Mesenteric fat pad (tissue), 1 donor: ENCODE results near the gene C16orf95. TPM values are rescaled to one million over a fixed set of nuclear protein-coding genes. Genes with fewer than 3 reads are reported as not detected.

Source experiments
- DNase-seq: peaks from one replicate; pipeline ENCODE4 v3.0.0-alpha.2; 2020; ENCODE audit warnings: low spot score
- total RNA-seq: library from RNA; stranded (reverse); fragmentation: NEBNext Ultra II Directional; extraction: Animal tissue kit (Norgen Biotek cat#: 25700); gene quantifications from one replicate; pipeline ENCODE4 v1.2.1, GENCODE V29; 2021
- donor health status: DM: yes; HTN: yes; CAD: no.

C16orf95 gene
- total RNA-seq, 1 donor from 2014 or later, result 5.3 TPM

DNA sequence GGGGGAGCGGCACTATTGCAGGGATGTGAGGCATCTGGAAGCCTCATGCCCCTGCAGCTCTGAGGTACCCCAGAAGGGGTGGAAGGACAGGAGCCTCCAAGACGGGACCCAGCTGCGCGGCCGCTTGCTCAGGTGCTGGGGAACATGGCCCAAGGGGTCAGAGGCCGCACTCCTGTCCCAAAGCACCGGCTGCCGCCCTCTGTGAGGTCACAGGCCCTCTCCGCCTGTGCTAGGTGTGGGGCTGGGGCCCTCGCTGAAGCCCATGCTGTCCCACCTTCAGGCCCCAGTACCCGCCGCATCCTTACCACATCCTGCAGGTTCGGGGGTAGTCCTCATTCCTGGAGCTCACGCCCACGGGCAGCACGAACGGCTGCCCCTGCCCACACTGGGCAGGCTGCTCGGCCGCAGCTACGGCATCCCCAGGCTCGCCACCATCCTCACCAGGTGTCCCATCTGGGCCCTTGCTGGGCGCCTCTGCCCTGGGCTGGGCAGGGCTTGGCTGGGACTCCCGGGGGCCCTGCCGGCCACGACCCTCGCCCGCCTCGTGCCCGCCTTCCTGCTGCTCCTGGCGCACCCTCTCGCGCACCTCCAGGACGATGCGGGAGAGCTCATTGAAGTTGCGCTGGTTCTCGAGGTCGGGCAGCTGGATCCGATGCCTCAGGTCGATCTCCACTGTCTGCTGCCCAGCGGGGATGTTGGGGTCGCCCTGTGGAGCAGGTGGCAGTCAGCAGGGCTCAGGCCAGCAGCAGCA lies 16.6 kb upstream of the C16orf95 start:
- no peak for DNase-seq

DNA sequence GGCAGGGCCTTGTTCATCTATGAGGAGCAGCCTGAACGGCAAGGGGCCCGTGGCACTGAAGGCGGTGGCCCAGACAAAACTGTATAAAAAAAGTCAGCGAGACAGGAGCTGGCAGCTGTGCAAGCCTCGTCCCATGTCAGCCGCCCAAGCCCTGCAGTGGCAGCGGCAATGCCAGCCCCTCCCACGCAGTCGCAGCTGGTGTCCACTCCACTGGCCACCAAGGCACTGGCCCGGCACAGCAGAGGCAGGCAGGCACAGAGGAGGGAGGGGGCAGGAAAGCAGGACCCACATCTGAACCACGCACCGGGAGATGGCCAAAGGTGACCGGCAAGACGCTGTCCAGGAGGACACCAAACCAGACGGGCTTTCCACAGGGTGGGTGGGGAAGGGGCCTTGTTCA lies 15.9 kb upstream of the C16orf95 start:
- DNase-seq, result no peak

DNA sequence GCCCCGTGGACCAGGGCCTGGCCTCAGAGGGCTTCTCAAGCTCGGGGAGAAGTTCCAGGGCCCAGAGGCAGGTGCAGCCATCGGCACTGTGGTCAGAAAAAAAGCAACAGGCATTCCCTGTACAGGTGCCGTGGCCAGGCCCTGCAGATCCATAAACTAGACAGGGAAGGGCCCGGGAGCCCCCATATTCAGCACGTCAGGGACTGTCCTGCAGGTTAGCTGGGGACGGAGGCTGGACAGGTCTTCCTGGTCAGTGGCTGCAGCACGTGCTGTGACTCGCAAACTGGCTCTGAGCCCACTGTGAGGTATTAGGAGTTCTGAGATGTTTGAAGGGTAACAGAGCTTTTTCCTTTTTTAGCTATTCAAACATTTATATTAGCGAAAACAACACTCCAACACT lies 15.0 kb upstream of the C16orf95 start:
- DNase-seq, result no peak

DNA sequence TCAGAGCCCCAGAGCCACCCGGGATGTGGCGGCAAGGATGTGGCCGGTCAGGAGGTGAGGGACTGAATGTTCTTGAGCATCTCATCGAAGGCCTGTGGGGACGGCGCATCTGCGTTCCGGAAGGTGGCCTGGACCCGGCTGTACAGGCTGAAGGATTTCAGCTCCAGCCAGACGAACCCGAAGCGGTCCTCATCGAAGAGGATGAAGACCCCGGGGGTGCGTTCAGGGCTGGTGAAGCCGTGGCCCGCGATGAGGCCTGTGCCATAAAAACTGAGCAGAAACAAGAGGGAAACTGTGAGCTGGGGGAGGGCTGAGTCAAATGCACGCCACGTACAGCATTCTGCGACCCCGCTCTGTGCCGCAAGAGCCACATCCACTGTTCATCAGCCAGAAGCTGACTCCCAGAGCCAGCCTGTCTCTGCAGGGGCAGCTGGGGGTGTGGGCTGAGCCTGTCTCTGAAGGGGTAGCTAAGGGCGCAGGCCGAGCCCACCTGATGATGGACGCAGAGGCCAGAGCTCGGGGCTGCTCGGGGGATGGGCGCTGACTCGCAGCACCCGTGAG lies 14.1 kb upstream of the C16orf95 start:
- no peak for DNase-seq

DNA sequence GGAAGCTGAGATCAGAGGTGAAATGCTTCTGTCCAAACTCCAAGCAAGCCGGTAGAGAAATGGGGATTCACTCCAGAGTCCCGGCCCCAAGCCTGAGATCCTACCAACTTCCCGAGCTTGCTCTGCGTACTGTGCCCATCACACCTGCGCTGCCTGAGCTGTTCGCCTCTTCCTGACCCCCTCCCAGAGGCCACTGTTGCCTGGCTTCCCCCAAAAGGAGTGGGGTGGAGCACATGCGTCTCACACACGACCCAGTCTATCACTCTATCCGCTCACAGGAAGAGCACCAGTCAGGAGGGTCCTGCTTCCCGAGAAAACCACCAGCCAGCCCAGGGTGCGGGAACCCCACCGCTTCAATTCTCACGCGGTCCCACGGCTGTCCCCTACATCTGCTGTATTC lies 13.5 kb upstream of the C16orf95 start:
- no peak for DNase-seq

DNA sequence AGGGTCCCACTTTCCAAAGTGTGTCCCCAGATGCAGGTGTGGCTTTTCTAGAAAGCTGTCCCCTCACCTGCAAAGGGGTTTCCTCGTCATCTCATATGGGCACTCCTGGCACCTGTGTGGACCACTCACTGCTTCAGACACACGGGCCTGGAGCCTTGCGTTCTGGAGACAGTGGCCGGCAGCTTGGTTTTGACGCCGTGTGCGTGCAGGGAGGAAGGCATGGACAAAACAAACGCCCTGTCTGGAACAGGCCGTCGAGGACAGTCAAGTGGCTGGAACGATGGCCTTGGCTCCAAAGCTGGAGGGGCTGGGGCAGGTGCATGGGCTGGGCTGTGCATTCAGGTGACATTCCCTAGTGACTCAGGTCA lies 13.0 kb upstream of the C16orf95 start:
- no peak for DNase-seq

DNA sequence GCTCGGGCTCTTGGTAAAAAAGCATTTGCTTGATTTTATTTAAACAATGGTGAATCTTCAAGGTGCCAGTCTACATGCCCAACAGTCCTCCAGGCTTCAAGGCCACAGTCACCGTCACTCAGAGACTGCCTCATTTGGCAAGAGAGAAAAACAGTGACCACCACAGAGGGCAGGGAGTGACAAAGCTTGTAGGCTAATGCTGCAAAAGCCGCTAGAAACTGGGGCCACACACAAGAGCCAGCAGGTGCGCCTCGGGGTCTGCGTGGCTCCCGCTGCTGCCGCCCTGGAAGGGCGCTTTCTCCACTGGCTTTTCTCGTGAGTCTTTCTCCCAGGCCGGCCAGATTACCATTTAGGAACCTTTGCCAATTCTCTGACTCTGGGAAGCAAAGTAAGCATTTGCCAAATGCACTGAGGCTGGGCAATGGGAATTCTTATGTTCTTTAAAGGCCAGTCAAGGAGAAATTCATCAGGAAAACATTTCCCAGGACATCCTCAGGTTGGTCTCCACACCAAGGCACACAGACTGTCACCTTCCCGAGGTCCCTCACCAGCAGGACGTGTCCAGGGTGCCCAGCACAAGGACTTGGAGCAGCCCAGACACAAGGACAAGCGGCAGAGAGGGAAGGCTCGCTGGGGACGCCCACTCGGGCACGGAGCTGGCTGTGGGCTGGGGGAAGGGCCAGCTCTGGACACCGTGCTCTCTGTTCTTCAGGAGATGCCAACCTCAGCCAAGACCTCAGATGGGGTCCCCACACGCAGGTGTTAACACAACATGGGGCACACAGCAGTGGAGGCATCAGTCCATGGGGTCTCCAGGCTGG lies 12.5 kb upstream of the C16orf95 start:
- no peak for DNase-seq

DNA sequence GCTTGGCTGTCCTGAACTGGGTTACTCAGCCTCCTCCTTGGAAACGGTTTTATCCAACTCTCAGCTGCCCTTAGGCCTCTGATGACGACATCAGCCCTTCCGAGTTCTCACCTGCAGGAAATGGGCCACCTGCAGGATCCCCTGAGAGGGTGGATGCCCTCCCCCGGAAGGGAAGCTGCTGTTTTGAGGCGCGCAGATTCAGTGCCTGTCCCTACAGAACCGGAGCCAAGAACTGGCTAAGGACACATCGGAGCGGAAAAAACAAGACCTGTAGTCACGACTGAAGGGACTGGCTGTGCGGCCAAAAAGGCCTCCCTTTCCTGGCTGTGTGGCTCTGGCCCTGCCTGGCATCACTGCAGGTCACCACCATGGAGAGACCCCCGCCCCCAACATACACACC lies 11.7 kb upstream of the C16orf95 start:
- DNase-seq, result no peak

DNA sequence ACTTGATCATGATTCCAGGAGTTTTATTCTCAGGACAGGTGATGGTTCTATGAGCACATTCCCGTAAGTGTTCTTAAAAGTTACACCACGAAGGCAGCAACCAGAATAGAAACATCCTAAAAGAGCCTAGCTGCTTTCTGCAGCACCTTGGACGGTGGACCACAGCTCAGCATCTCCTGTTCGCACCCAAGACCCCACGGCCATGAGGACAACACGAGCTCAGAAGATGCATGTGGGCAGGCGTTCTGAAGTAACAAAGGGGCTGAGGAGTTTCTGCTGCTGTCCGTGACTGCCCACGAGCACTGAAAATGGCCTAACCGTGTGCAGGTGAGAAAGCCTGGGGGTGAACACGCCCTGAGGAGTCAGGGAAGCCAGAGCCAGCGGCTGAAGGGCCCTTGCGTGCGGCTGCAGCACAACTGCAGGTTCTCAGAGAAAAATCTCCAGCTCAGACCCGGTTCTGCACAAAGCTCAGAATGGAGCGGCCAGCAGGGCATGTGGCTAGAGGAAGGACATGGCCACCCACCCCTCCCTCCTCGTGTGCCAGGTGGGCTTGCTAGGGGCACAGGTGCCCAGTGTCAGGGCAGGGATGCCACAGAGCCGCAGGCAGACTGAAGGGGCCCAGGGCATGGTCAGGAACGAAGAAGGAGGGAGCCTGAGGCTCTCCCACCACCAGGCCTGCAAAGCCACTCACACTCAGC lies 10.8 kb upstream of the C16orf95 start:
- DNase-seq, result no peak

DNA sequence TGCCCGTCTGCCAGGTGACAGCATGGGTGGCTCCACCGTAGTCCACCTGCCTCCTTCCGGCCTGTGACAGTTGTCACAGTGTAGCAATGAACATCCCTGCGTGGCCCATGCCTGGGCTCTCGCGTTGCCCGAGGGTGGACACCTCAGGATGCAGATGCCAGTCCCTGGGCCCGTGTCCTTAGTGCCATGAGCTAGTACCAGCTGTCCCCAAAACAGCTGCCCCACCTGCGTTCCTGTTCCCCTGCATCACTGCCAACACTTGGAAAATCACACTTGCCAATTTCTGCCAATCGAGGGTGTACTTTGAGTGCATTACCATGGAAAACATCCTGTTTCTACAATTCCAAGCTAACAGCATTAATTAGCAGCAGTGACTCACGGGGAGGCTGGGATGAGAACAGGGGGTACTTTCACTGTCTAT lies 9.0 kb upstream of the C16orf95 start:
- DNase-seq, result no peak

DNA sequence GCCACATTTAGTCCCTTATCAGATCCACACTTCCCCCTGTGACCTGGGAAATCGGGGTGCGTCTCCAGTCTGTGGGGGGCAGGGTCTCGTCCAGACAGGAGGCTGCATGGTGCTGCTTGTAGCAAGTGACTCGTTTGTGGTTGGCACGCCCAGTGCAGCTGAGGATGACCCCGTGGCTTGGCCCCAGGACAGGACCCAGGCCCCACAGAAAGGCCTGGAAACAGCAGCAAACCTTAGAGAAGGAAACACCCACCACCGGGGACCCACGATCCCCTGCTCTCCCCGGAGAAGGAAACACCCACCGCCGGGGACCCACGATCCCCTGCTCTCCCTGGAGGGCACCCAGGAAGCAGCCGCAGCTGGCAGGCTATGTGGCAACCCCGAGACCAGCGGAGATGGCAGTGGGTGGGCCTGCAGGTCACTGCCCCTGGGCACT lies 8.2 kb upstream of the C16orf95 start:
- DNase-seq, result no peak

DNA sequence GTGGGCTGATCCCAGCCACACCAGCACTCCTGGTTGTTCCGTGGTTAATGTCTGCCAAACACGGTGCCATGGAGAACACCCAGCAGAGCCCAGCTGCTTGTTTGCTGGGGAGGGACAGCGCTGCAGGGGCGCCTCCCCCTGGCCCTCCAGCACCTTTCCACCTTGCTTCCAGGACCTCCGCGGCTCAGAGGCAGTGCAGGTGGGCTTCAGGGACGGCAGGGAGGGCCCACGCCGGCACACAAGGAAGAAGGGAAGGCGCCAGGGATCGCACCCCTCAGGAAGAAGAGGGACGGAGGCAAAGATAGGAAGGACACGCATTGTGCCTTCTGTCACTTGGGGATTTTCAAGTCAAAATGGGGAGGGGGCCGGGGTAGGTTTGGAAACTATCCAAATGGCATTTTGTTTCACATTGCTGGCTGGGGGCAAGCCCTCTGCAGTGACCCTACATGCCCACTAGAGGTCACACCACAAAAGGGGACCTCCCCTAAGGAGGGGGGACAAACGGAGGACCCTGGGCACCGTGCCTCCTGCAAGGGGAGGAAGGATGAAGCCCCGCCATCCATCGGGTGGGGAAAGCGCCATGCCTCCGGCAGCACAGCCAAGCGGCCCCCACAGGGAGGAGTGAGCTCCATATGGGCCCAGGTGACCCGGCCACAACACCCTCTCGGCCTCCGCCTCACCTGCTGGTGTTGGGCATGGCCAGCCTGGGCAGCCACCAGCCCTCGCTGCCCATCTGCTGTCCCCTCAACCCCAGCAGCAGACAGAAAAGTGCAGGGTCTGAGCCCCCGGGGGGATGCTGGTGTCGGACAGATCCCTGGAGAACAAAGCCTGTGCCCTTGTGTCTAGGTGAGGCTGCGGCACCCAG lies 7.5 kb upstream of the C16orf95 start:
- no peak for DNase-seq

DNA sequence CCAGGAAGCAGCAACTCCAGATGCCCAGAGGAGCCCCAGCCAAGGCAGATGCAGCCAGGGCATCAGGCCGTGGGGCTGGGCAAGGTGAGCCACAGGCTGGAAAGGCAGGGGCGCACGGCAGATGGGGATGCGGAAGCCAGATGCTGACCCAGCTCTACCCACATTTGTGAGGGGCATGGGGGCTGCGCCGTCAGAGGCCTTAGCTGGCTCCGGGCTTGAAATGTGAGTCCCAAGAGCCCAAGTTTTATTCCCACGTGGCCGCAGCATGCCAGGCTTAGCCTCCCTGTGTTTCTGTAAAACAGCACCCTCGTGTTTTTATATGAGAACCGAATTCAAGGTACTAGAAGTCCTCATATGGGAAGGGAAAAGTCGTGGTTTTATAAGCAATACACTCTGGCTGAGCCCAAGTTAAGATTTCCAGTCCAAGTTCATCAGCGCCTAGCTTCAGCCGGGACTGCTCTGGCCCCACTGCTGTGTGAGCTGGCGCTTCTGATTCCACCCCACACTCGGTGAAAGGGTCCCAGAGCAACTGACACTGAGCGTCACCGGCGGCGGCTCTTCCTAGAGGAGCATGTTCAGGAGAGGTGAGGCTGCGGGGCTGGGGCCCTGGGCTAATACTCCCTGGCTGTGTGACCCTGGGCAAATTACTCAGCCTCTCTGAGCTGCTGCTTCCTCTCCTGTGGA lies 6.7 kb upstream of the C16orf95 start:
- DNase-seq, result no peak

DNA sequence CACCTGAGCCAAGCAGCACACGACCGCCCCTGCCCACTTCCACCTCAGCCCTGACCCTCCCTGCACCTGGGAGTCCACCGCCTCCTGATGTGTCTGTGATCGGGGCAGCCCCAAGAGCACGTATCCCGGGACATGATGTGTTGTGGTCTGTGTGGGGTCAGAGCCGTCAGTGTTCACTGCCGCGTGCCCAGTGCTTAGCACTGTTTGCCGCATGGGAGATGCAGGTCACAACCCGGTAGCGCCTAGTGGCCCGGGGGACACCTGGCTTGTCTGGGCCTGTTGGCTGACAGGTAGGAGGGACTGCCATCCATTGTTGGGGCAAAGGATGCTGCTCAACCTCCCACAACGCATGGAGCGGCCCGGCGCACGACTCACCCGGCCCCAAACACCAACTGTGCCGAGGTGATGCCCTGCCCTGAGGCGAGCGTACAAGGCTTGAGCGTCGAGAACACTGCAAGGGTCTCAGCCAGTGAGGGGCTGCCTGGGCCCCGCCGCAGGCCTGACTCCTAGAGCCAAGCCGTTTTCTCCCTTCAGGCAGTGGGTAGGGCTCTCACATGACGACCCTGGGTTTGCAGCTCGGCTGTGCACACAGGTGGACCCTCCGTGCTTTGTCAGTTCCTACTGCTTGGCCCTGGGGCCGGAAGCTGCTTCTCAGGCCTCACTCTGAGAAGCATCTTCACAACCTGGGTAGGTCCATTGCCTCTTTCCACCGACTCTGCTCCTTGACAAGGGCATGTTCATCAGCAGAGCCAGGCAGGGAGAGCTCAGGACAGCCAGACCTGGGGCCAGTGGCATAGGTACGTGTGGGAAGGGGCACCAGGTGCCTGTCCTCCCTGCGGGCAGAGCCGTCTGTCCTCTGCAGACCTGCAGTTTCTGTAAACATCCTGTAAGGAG lies 5.9 kb upstream of the C16orf95 start:
- no peak for DNase-seq

DNA sequence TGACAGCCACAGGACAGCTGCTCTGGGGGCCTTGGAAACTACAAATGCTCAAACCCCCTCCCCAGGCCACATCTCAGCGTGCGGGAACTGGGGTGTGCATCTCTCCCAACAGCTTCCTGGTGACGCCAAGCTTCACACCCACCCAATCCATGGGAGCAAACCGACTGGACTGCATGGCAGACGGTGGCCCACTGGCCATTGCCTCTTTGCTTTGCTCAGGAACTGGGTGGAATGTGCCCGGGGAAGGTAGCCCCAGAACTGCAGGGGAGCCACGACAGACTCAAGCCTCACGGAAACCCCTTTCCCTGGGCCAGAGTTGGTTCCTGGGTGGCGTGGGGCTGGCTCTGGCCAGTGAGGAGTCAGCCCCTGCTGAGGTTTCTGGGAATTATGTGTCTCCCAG lies 5.2 kb upstream of the C16orf95 start:
- DNase-seq, result no peak

DNA sequence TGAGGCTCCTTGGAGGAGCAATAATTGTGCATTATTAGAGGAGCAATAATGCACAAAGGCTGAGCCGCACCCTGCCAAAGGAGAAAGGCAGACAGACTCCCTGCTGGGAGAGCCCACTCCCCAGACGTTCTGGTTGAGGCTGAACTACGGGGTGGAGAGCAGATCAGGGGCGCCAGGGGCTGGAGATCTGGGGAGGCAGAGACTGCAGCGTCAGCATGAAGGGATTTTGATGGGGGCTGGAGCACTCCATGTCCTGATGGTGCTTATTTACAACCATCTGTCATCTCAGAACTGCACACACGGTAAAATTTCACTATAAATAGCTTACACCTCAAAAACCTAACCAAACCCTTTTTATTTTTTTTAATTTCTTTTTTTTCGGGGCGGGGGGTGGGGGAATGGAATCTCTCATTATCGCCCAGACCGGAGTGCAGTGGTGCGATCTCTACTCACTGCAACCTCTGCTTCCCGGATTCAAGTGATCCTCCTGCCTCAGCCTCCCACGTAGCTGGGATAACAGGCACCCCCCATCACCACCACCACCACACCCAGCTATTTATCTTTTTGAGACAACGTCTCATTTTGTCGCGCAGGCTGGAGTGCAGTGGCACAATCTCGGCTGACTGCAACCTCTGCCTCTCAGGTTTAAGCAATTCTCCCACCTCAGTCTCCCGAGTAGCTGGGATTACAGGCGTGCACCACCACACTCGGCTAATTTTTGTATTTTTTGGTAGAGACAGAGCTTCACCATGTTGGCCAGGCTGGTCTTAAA lies 4.3 kb upstream of the C16orf95 start:
- DNase-seq, result no peak

DNA sequence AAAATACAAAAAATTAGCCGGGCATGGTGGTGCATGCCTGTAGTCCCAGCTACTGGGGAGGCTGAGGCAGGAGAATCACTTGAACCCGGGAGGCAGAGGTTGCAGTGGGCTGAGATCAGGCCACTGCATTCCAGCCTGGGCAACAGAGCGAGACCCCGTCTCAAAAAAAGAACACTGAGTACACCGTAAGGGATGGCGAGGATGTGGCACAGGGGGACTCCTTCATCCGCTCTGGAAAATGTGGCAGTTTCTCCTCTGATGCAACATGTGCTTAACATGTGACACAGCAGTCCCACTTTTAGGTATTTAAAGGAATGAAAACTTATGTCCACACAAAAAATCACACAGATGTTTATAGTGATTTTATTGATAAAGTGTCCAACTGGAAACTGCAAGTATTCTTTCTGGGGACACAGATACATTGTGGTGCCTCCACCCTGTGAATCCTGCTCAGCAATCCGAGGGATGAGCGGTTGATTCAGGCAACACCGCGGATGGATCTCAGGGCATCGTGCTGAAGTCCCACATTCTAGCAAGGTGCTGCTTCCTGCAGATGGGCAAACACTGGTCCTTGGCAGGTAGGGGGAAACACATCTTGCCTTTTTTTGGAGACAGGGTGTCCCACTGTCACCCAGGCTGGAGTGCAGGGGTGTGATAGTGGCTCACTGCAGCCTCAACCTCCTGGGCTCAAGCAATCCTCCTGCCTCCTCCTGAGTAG lies 3.5 kb upstream of the C16orf95 start:
- no peak for DNase-seq

DNA sequence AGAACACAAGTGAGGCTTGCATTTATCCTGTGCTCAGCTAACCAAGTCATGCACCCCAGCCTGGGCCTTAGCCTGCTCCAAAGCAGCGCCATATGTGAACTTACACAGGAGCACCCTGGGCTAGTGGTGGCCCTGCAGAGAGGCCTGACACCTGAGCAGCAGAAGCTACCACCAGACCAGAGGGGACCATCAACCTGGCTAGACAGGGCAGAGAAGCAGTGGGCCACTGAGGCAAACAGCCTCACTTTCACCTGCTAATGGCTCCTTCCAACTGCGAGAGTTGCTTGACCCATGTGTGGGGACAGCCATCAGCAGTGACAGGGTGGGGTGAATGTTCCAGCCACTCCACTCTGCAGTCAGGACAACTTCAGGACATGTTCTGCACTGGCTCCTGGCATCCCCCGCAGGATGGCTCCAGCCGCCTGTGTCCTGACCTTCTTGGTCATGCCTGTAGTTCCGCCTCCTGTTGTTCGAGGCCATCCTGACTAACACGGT lies 2.9 kb upstream of the C16orf95 start:
- no peak for DNase-seq
